Measurements from ENCODE around the gene HTRA2. TPM values are rescaled to one million over a fixed set of nuclear protein-coding genes. Genes with fewer than 3 reads are reported as not detected.

The HTRA2 gene
- total RNA-seq, 1 experiment from 2014 or later, result 53.9 TPM

DNA sequence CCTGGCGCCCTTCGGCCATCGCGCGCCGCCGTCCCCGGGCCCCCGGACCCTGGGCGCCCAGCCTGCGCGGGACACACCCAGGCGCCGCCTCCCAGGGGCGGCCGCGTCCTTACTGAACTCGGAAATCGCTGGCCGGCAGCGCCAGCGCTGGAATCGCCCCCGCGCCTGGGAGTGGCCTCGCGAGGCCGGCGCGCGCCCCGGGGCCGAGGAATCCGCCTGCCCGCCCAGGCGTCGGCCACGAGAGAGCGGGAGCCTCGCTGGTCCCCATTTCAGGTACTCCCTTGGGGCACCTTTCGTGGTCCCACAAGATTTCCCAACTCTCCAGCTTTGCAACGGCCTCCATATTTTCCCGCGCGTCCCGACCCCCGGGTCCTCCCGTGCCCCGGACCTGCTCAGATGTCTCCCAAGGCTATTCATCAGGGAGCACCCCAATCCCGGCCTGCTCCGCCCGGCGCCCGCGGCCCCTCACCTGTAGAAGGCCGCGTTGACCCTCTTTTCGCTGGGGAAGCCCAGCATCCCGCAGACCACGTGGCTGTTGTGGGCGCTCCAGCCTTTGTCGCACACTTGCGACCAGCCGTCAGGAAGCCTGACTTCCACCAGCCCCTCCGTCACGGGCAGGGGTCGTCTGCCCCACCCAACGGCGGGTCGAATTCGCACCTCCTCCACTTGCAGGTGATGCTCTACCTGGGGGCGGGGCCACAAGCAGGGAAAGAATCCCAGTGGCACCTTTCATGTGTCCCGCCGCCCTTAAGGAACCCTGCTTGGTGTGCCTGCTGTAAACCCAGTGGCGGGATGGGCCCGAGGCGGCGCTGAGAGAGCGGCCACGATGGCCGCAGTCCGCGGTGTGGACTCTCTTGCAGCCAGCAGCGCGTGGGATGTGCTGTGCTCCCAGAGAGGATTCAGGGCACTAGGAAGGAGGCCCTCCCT is 19.4 kb downstream of the HTRA2 start:
- Histone ChIP-seq H3K36me3 (peaks cover 13% of the 10 kb centered on the region), H3K27me3 (no peaks in the 10 kb centered on the region), H3K9me3 (no peaks in the 10 kb centered on the region), H3K4me3 (peak overlapping the region; percentile 64)
- peak; percentile 83 for DNase-seq

DNA sequence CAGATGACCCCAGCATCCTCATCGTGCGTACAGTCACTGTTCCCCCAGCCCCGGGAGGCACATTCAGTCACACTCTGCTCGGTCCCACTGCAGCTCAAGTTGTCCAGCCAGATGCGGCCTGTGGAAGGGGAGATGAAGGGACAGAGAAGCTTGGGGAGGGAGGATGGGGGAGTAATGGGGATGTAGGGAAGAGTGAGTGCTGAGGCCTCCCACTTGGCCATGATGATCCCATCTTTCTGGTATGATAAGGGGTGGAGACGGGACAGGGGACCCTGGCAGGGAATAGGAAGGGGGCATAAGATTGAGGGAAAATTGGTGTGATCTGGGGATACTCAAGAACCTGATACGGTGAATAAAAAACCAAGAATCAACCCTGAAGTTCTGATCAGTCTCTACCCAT is 20.5 kb downstream of the HTRA2 start:
- no peaks in the 10 kb centered on the region for H3K9me3 ChIP-seq

DNA sequence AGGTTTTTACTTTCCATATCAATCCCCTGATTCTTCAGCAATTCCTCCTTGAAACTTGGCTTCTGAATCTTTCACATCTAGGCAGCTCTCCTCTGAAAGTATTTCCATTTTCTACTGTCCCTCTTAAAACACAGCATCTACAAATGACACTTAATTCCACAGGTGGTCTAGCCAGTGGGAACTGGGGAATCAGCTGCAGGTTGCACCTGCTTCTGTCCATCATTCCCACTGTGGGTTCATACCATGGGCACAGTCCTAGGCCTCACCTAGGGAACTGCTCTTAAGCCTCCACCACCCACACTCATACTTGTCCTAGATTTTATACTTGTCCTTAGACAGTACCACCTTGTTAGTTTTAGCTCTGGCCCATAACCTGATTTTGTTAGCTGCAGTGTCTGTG is 21.8 kb downstream of the HTRA2 start:
- no peak for DNase-seq
- no peaks in the 10 kb centered on the region for H3K27me3 ChIP-seq
- H3K36me3 ChIP-seq, result peaks cover 13% of the 10 kb centered on the region
- H3K9me3 ChIP-seq, result no peaks in the 10 kb centered on the region
- no peak overlapping the region for H3K4me3 ChIP-seq

More for the DNA sequence above, 20.5 kb downstream of the HTRA2 start:
- Histone ChIP-seq H3K4me3 (no peak overlapping the region), H3K36me3 (peaks cover 13% of the 10 kb centered on the region), H3K27me3 (no peaks in the 10 kb centered on the region)
- DNase-seq, result no peak

- peak overlapping the region; percentile 73 for H3K4me3 ChIP-seq
These were observed 22.5 kb downstream of the HTRA2 start for GRCh38 chr2:74551942-74552913.

DNA sequence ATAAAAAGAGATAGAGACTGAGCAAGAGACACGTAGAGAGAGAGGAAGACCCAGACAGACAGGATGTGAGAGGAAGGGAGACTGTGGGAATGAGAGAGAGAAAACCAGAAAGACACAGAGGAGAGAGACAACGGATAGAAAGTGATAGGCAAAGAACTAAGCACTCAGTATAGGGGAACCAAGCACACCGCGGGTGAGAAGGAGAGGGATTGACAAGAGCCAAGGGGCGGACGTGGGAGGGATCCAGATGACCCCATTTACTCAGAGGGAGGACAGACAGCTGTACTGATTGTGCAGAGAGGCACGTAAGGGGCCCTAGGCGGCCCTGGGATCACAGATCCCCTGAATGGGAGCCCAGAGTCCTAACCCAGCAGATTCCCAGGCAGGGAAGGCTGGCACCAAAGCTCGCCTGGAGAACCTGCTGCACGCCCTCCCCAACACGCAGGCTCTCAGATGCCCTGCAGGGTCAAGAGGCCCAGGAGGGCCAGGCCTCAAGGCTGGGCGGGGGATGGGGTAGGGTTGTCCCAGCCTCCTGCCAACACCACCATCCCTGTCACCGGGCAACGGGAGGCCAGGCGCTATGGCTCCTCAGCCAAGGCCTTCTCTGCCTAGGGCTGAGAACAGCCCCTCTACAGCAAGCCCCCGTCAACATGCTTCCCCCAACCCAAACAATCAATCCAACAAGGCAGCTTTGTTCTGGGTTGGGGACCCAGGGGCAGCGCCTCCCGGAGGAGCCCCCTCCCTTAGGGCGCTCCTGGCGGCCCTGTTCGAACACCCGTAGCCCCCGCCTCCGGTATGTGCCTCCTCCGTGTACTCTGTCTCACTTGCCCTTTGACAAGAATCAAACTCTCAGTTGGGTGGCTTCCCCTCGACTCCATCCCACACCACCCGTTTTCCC is 23.4 kb downstream of the HTRA2 start:
- H3K4me3 ChIP-seq, result peak overlapping the region; percentile 73
- H3K9me3 ChIP-seq, result no peaks in the 10 kb centered on the region
- DNase-seq, result peak; percentile 59
- H3K36me3 ChIP-seq, result peaks cover 13% of the 10 kb centered on the region
- H3K27me3 ChIP-seq, result no peaks in the 10 kb centered on the region

More at GRCh38 chr2:74551942-74552913, 22.5 kb downstream of the HTRA2 start:
- no peaks in the 10 kb centered on the region for H3K27me3 ChIP-seq
- H3K36me3 ChIP-seq, result peaks cover 13% of the 10 kb centered on the region
- DNase-seq, result no peak
- H3K9me3 ChIP-seq, result no peaks in the 10 kb centered on the region

DNA sequence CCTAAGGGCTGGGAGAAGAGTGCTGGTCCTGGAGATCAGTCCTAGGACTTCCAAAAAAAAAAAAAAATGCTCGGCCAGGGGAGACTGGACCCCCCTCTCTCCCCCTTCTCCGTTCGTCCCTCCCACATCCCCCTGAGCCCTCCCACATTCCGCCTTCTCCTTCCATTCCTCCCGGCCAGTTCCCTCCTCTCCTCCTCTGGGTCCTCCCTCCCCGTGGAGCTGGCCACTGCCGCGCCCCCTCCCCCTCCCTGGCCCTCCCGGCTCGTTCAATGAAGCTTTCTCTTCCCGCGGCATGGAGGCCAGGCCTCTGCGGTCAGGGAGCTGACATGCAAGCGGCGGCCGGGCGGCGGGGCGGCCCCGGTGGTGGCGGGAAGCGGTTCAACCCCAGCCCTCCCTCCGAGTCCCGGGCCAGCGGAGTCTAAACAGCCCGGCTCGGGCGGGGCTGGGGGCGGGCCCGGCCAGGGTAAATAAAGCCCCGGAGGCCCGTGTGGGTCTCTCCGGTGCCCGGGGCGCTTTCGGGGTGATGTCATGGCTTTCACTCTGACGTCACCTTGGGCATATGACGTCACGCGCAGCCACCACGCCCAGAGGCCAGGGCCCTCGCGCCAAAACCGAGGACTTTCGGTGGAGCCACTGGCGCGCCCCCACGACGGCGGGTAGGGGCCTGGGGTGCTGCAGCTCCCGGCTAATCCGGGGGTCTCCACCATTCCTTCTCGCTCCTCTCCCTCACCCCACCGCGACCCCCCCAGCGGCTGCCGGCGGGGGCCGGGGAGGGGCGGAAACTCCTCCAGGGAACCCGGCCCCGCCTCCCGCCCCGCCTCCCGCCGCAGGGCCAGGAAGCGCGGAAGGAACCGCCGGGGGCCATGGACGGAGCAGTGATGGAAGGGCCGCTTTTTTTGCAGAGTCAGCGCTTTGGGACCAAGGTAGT is 24.4 kb downstream of the HTRA2 start, which contains the start of the genes DOK1 and LOXL3:
TSS of gene DOK1 (plus strand) at position 829 of the 928 bp plus-strand sequence. CDS start at position 864, 35 bp downstream.
TSS of gene LOXL3 (minus strand) at position 51 of the 928 bp plus-strand sequence. CDS start 1,308 bp downstream, outside the sequence.
- Histone ChIP-seq H3K27me3 (no peaks in the 10 kb centered on the region), H3K4me3 (peak within 1 kb of the TSS; percentile 73), H3K36me3 (peaks cover 13% of the 10 kb centered on the region), H3K9me3 (no peaks in the 10 kb centered on the region)
- DNase-seq, result peak; percentile 90

GRCh38 chr2:74554820-74555531 is 25.2 kb downstream of the HTRA2 start:
- Histone ChIP-seq H3K9me3 (no peaks in the 10 kb centered on the region), H3K27me3 (no peaks in the 10 kb centered on the region), H3K36me3 (peaks cover 8% of the 10 kb centered on the region), H3K4me3 (peak overlapping the region; percentile 73)
- DNase-seq, result no peak

DNA sequence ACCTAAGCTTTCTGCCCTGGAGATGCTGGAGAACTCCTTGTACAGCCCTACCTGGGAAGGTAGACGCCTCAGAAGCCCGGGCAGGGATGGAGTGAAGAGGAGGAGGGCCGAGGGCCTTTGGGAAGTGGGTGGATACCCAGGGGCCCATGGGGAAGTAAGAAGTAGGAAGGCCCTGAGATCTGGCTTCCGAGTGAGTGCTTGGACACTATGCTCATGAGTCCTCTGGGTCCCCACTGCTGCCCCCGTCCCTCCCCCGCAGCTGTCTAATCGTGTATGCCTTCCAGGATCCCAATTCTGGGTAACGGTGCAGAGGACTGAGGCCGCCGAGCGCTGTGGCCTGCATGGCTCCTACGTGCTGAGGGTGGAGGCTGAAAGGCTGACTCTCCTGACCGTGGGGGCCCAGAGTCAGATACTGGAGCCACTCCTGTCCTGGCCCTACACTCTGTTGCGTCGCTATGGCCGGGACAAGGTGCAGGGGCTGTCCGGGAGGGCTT is 25.9 kb downstream of the HTRA2 start:
- Histone ChIP-seq H3K9me3 (no peaks in the 10 kb centered on the region), H3K27me3 (no peaks in the 10 kb centered on the region), H3K4me3 (no peak overlapping the region), H3K36me3 (peaks cover 6% of the 10 kb centered on the region; the same call in 1 of the 2 replicates)
- no peak for DNase-seq

DNA sequence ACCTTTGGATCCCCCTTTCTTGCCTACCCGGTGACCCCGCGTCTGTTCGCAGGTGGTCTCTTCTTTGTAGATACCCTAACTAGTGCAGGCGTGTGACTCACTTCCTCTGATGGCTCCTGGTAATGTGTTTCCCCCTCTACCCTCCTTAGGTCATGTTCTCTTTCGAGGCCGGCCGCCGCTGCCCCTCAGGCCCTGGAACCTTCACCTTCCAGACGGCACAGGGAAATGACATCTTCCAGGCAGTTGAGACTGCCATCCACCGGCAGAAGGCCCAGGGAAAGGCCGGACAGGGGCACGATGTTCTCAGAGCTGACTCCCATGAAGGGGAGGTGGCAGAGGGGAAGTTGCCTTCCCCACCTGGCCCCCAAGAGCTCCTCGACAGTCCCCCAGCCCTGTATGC is 26.4 kb downstream of the HTRA2 start:
- peaks cover 6% of the 10 kb centered on the region; the same call in 1 of the 2 replicates for H3K36me3 ChIP-seq
- no peak overlapping the region for H3K4me3 ChIP-seq
- no peaks in the 10 kb centered on the region for H3K9me3 ChIP-seq
- H3K27me3 ChIP-seq, result no peaks in the 10 kb centered on the region
- no peak for DNase-seq

- DNase-seq, result no peak
- no peaks in the 10 kb centered on the region for H3K9me3 ChIP-seq
- H3K27me3 ChIP-seq, result no peaks in the 10 kb centered on the region
- no peak overlapping the region for H3K4me3 ChIP-seq
- H3K36me3 ChIP-seq, result peaks cover 4% of the 10 kb centered on the region; the same call in 1 of the 2 replicates
These were observed 27.2 kb downstream of the HTRA2 start for GRCh38 chr2:74556831-74557370.

- DNase-seq, result no peak
- Histone ChIP-seq H3K9me3 (no peaks in the 10 kb centered on the region), H3K27me3 (no peaks in the 10 kb centered on the region), H3K4me3 (no peak overlapping the region), H3K36me3 (no peaks in the 10 kb centered on the region)
These were observed 28.8 kb downstream of the HTRA2 start for GRCh38 chr2:74558284-74559230.

DNA sequence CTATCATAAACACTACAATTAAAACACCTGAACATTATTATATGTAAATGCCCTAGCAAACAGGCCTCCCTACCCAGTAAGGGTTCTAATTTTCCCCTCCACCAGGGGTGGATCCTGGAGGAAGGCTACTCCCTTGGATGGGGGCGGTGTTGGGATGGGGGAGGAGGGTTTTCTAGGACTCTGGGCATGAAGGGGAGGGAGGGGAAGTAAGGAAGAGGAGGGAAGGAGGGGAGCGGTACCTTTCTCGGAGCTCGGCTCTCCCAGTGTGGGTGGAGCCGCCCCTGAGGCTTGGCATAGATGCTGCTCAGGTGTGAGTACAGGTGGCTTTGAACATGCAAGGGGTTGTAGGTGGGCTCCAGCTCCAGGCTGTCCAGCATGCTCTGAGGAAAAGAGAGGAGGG is 30.2 kb downstream of the HTRA2 start:
- no peaks in the 10 kb centered on the region for H3K36me3 ChIP-seq
- no peaks in the 10 kb centered on the region for H3K27me3 ChIP-seq
- no peak for DNase-seq
- no peak overlapping the region for H3K4me3 ChIP-seq
- H3K9me3 ChIP-seq, result no peaks in the 10 kb centered on the region

GRCh38 chr2:74560591-74560990 is 30.9 kb downstream of the HTRA2 start:
- Histone ChIP-seq H3K9me3 (no peaks in the 10 kb centered on the region), H3K4me3 (no peak overlapping the region), H3K27me3 (no peaks in the 10 kb centered on the region), H3K36me3 (no peaks in the 10 kb centered on the region)
- DNase-seq, result no peak

All from MG63 (cell line).